SKM-1 treated with dmso at 0.1 percent for 144 hours (cell line): ENCODE results near the gene CLDN16.

ENCODE experiments used
- DNase-seq: peaks from one replicate; lab custom pipeline; 2025; ENCODE audit not compliant: unreplicated experiment; lab: John Stamatoyannopoulos, UW

The CLDN16 gene

DNA sequence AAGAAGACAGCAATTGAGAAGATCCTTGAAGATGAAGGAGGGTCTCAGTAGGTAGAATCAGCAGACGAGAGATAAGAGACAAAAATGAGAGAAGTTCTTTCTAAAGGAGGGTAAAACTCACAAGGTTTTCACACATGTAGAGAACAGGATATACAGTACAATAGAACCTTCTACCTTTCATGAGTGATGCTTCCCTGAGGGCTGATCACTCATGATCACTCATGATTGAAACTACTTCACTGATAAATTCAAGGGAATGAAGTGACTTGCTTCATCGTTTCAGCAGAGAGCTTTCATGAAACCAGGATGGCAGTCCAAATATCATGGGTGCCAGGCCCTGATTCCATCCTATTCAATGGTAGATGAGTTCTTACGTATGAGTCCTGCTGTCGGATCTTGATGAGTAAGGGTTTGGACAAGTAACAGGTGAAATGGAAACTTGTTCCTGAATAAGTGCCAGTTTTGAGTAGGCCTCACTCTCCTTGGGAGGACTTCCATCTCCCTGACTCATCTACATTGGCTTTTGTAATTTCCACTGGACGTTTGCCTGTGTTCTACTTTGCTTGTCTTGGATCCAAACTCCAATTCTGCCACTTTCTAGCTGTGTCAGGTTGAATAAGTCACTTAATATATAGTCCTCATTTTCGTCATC lies 9.6 kb upstream of the CLDN16 start:
- DNase-seq: no peak

DNA sequence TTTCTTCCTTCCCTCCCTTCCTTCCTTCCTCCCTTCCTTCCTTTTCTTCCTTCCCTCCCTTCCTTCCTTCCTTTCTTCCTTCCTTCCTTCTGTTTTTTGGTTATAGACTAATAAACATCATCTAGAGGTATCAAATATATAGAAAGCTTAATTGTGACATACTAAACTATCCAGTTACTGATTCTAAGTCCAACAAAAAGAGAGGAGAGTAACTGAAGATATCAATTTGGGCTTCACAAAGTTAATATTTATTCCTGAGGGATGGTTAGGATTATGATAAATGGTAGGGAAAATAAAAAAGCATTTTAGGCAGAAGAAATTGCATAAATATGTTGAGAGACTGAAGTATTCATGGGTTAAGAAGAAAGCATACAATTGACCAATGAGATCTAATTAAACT lies 7.8 kb upstream of the CLDN16 start:
- no peak for DNase-seq

- DNase-seq: no peak
These were observed 6.5 kb upstream of the CLDN16 start for GRCh38 chr3:190381441-190381840.

- no peak for DNase-seq
These were observed 5.9 kb upstream of the CLDN16 start for GRCh38 chr3:190382082-190382481.

DNA sequence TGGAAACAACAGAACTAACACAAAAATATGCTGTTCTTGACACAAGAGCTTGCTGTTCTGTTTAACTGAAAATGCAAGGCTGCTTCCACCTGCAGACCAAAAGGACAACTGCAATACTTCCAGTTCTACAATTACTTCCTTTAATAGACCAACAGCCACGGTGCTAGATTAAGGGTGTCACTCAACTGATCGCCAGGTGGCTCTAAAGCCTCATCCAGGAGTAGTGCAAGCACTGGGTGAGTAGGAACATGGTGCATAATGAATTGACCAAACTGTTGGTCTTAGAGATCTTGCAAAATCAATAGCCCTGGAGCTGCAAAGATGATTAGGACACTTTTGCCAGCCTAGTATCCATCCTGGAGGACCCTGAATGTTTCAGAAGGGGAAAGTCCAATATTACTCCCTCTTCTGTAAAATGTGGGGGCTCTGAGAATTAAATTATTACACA lies 3.6 kb upstream of the CLDN16 start:
- DNase-seq: peak; percentile 55

GRCh38 chr3:190385731-190386688 lies 2.0 kb upstream of the CLDN16 start:
- no peak for DNase-seq

DNA sequence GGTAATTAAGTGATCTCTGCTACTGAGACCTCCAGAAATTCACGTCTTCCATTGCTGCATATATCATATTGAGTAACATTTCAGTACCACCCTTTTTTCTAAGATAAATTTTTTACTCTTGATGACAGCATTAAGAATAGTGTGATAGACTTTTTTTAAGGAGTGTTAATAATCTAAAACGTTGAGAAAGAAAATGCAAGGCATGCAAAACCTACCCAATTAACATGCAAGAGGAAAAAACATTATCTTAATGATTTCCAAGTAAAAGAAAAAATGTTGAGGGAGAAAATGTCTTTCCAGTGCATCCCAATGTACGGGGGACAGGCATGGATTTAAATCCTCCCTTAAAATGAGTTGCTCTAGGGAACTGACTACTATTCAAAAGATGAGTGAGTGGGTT lies 740 bp downstream of the CLDN16 start:
- no peak for DNase-seq

- no peak for DNase-seq
These were observed 8.0 kb downstream of the CLDN16 start for GRCh38 chr3:190396001-190396400.

GRCh38 chr3:190397889-190398288 lies 9.9 kb downstream of the CLDN16 start:
- DNase-seq: no peak

DNA sequence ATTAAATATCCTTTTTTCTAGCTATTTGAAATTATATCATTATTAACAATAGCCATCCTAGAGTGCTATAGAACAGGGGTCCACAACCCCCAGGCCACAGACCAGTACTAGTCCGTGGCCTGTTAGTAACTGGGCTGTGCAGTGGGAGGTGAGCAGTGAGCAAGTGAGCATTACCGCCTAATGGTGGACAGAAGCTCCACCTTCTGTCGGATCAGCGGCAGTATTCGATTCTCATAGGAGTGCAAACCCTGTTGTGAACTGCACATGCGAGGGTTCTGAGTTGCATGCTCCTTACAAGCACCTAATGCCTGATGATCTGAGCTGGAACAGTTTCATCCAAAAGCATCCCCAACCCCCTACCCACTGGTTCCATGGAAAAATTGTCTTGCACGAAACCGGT lies 11.7 kb downstream of the CLDN16 start:
- no peak for DNase-seq

DNA sequence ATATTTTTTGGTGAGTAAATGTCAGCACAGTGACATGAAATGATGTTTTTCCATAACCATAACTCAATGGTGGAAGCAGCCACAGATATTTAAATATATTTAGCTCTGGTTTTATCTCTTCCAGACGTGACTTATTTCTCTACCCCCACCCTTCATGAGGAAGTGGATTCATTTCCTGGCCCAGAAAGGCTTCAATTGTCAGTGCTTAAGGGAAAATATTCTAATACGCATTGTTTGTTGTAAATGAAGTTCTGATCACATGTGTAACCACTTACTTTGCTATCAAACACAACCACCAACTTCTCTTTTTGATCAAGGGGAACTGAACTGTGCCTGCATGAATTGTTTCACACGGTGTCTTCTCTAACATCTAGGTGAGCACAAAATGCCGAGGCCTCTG lies 14.0 kb downstream of the CLDN16 start:
- no peak for DNase-seq

DNA sequence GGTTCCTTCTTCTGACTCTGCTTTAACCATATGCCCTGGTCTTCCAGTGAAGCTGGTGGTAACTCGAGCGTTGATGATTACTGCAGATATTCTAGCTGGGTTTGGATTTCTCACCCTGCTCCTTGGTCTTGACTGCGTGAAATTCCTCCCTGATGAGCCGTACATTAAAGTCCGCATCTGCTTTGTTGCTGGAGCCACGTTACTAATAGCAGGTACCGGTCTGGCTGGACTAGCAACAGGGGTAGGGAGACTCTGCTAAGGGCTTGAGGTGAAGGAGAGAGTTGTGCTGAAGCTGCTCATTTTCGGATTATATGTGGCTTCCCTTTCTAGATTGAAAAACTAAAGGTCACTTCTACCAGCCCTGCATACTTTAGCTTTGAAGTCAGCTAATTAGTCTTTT lies 16.8 kb downstream of the CLDN16 start:
- DNase-seq: no peak

DNA sequence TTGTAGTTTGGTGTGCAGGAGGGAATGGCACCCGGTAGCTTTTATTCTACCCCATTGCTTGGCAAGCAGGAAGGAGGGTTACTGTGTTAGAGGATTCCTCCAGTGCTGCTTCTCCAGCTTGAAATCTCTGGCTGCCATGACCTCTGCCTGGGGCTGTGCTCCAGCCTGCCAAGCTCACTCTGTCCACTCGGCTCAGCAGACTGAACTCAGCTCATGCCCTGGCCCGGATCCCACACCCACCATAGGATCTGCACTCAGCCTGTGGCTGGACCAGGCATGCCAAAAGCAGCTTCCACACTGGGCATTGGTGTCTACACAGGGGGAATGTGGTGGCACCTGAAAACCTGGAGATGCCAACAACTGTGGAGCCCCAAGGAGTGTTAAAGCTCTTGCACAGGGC lies 26.3 kb downstream of the CLDN16 start:
- no peak for DNase-seq

DNA sequence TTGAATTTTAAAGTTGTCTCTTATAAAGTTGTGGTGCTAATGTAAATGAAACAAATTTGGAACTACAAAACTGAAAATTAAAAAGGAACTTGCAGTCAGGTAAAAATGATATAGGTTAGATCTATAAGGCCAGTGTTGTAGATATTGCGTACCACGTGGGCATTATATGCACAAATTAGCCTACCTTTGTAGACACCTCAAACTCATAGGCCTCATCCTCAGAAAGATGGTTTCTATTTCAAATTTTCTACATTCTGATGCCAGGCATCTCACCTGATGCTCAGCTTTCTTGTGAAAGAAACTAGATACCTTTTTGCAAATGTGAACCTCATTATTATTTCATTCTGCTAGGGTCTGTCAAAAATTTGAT lies 36.1 kb downstream of the CLDN16 start:
- DNase-seq: no peak

GRCh38 chr3:190424478-190425439 lies 36.8 kb downstream of the CLDN16 start:
- DNase-seq: peak; percentile 47

DNA sequence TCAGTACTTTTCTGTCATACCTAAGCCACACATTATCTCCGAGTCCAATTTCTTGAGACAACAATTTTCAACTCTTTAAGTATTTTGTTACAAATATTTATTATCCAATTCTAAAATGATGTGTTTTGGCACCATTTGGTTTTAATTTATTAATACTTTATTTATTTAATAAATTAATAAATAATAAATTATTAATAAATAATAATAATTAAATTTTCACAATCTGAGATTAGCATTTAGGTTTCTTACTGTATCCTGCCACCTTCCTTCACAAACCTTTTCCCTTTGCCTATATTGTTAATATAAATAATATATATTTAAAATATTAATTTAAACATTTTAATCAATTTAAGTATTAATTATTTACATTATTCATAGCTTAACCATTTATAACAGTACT lies 37.9 kb downstream of the CLDN16 start:
- DNase-seq: no peak

DNA sequence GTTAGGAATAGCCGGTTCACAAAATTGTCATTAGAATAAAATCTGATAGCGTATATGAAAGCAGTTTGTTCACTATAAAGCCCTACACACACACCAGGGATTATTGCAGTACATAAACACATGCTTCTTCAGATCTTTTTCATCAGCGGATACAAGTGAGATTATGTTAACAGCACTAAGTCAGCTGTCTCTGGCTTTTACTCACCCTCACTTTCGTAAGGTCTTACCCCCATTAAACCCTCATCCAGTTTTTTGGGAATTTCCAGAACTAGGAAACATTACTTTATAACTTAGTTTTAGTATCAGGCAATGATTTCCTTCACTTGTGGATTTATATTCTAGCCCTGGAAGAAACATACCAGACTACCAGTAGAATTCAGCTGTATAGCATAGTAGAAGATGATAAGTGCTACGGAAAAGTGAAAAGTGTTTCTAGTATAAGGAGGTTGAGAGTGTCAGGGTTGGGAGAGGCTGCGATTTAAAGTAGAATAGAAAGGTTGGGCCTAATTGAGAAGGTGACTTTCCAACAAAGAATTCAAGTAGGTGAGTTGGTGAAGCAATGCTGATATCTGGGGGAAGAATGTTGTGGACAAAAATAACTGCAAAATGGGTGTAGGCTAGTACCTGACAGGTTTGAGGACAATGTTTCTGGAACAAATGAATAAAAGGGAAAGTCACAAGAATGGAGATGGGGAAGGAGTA lies 39.0 kb downstream of the CLDN16 start:
- no peak for DNase-seq

DNA sequence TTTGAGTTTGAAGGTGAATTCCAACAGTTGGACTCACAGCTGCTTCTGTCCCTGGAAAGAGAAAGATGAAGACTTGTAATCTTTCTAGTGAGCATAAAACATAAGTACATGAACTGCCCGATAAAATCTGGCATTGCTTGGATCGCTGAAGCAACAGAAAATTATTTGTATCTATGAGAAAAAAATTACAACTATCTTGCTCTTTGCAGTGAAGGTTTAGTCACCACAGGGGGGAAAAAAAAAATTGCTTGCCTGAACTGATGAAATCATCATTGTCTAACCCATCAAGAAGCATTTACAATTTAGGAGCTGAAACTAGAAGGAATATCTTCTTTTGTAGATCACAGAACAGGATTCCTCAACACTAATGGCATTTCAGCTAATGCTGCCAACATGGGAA lies 41.7 kb downstream of the CLDN16 start:
- no peak for DNase-seq

DNA sequence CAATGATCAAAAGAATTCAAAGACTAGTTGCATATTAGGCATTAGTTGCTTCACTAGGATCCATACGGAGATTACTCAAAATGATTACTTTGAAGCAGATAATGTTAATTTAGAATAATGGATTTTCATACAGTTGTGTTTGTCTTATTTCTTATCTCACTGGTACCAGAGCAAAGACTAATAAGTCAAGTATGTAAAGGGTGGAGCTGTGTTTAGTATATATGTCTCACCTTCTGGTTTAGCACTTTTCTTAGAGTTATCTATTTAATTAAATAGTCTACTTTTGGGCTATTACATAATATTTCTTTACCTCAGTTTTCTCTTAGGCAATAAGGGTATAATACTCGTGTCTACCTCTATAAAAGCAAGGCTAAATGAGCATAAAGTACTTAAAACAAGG lies 42.9 kb downstream of the CLDN16 start:
- no peak for DNase-seq

DNA sequence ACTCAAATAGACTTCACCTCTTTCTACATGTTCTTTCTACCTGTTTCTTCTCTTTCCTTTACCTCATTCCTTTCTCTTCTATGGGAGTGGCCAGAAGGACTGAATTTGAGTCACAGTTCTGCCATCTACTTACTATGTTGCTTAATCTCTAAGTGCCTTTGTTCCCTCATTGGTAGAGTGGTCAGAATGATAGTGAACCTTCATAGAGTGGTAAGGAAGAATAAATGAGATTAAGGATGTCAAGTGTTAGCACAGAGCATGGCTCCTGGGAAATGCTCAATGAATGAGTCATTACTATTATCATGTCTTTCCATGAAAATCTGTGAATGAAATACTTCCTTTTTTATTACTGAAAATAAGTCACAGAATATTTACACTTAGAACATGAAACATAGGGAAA lies 44.3 kb downstream of the CLDN16 start:
- no peak for DNase-seq

DNA sequence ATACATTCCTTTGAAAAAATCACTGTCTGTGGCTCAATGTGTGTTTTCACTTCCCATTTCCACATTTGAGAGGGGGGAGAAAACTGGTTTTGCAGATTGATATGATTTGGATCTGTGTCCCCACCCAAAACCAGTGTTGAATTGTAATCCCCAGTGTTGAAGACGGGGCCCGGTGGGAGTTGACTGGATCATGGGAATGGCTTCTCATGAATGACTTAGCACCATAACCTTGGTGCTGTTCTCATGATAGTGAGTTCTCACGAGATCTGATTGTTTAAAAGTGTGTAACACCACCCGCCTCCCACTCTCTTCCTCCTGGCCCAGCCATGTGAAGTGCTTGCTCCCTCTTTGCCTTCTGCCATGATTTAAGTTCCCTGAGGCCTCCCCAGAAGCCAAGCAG lies 45.7 kb downstream of the CLDN16 start:
- no peak for DNase-seq
